Tongue (tissue), 2 donors: ENCODE data around the gene BAG5. TPM values are rescaled to one million over a fixed set of nuclear protein-coding genes. Genes with fewer than 3 reads are reported as not detected.

Source experiments
- DNase-seq: peaks from one replicate; pipeline ENCODE4 v3.0.0-alpha.2; 2015
- total RNA-seq: library from RNA; depleted of rRNA; stranded (reverse); fragments of >200 nt; gene quantifications from one replicate; pipeline ENCODE4 v1.2.3, GENCODE V29; 2014

Gene BAG5
- total RNA-seq, 1 donor from 2014 or later: 34.9 TPM

DNA sequence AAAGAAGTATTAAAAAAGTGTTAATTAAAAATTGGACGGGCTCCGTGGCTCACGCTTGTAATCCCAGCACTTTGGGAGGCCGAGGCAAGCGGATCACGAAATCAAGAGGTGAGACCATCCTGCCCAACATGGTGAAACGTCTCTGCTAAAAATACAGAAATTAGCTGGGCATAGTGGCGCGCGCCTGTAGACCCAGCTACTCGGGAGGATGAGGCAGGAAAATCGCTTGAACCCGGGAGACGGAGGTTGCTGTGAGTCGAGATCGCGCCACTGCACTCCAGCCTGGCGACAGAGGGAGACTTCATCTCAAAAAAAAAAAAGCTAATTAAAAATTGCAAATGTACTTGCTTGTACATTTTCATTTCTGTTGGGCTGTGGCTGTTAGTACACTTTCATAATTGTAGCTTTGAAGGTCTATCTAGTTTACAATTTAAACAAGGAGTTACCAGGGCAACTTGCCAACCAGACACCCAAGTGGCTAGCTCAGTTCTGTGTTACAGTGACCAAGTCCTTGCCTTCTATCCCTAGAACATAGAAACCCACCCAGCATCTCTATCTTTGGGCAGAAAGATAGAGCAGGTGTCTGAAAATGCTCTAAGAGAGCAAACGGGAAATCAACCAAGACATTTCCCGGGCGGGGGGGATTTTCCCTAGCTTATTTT is 1.5 kb upstream of the BAG5 start:
- no peak for DNase-seq

DNA sequence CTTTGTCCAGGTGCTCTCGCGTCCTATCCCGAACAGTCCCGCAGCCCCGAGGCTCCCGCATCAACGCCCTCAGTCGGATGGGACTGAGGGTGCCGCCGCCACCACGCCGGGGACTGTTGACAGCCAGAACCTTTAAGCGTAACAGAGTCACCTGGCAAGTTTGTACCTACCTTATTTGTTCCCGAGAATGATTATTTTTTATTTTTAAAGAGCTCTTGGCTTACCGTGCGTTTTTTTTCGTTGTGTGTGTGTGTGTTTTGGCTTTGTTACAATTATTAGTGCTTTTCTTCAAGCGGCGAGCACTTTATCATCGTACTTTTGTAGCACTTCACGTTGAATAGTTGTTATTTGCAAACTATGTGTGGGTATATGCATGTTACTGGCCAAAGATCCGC is 766 bp upstream of the BAG5 start:
- no peak for DNase-seq

DNA sequence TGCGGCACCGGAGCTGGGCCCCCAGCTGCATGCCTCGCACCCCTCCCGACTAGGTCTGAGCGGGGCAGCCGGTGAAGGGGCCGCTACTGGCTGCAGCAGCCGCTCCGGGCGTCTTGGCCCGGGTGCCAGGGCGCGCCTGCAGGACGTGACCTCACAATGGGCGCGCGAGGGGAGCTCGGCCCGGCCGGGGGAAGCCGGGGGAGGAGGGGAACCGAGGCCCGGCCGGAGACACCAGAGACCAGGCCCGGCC is 353 bp downstream of the BAG5 start:
- peak; percentile 56 for DNase-seq

DNA sequence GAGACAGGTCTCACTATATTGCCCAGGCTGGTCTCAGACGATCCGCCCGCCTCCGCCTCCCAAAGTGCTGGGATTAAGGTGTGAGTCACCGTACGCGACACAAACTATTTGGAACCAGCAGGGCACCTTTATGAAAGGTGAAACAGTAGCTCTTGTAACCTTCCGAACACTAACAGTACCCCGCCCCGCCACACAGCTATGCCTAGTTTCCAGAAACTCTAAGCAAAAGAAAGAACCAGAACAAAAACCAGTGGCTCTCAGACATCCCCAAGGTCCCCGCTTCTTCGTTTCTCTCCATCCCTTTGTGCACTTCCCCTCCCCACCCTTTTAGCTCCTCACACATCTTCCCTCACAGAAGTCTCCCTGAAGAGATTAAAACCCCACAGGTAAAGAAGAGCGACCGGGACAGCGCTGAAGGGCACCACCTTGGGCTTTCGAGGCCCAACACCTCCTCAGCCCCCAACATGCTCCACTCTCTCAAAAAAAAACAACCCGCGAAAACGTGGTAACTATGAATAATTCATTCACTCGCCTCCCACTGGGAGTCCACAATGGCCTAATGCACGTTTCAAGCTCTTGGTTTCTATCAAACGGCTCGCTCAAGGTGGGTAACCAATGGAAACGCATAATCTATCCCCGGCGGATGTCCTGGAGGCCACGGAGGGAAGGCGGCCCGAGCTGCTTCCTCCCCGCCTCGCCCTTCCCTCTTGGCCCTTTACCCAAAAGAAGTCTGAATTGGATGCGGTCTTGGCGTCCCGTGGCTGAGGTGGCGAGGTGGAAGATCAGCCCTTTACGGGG is 877 bp downstream of the BAG5 start:
- DNase-seq: peak; percentile 60

DNA sequence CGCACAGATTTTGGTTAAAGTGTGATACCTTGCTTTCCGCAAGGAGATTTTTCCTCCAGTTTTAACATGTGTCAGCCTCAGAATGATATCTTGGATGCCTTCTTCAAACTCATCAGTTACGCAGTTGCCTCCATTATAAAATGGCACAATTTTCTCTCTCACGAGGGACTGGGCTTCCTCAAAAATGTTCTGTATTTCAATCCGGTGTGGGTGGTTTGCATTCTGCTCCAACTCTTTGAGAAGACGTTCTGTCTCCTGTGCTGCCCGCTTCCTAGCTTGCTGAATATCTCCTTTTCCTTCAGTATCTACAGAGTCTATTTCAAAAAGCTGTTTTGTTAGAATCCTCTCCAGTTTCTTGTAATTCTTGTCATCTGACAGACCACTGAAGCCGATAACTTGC is 1.8 kb downstream of the BAG5 start:
- no peak for DNase-seq

DNA sequence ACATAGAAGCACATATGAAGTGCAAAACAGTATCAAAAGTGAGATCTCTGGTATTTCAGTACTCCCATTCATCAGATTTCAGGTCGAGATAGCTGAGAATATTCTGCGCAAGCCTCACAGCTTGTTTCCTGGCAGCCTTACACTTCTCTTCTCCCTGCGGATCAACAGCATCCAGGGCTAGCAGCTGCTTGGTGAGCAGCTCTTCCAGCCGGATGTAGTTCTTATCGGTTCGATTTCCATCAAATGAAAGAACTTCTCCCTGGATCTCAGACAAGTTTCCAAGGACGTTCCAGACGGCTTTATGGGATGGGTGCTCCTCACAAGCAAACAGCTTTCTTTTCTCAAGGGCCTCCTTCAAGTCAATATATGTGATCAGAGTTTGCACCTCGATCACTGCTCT is 2.7 kb downstream of the BAG5 start:
- DNase-seq: no peak

DNA sequence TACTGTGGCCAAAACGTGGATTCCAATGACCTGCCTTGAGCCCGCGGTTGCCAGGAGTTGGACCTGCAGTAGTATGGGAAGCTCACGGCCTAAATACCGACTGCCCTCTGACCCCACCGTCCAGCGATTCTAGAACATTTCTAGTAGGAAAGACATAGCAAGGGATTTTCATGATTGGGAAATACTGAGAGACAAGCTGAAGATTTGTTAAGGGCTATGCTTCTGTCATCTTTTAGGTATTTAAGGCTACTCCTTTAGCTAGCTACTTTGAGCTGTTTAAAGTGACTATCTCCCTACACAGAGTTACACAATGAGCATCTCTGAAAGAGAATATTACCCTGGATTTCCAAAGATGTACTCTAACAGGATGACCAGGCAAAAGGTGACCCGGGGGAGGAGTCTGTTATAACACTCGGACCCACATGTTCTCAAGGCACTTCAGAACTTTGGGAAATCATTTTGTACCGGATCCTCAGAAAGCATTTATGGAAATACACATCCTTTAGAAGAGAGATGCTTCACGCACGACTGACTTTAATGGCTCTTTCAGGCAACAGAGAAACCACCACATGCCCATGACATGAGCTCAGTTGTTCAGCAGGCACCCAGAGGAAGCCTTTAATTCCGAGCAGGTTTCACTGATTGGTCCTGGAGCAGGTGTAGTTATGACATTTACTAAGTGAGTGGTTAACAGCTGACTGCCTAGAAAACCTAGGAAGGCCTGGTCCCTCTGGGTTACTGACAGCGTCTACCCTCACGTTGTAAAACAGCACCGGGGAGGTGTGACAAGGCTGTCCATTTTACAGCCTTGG is 4.2 kb downstream of the BAG5 start:
- no peak for DNase-seq

DNA sequence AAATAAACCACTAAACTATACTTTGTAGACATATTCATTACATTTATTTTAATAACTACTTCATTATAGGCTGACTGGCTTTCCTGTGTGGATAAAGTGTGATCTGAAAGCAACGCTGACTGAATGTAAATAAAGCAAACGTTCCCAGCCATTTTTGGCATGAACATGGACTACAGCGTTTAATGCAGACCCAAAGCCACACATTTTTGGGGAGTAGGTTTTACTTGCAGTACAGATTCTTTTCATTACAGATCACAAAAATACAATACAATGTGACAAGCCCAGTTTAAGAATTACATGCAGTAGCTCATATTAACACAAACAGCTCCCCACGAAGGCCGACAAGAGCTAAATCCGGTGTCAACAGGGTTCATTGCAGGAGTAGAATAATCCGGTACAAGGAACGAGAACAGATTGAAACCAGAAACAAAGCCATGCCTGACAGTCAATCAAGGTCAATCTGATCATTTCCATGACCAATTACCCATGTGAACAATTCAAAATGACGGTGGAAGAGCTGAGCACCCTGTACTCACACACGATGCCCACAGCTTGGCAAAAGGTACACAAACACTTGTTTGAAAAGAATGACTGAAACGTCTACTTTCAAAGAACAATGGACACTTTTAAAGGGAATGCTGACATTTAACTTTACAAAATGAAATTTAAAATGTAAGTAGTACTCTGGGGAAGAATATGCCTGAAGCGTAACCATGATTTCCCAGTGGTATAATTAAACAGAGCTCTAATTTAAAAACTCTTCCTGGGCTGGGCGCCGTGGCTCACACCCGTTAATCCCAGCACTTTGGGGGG is 5.3 kb downstream of the BAG5 start:
- DNase-seq: no peak

DNA sequence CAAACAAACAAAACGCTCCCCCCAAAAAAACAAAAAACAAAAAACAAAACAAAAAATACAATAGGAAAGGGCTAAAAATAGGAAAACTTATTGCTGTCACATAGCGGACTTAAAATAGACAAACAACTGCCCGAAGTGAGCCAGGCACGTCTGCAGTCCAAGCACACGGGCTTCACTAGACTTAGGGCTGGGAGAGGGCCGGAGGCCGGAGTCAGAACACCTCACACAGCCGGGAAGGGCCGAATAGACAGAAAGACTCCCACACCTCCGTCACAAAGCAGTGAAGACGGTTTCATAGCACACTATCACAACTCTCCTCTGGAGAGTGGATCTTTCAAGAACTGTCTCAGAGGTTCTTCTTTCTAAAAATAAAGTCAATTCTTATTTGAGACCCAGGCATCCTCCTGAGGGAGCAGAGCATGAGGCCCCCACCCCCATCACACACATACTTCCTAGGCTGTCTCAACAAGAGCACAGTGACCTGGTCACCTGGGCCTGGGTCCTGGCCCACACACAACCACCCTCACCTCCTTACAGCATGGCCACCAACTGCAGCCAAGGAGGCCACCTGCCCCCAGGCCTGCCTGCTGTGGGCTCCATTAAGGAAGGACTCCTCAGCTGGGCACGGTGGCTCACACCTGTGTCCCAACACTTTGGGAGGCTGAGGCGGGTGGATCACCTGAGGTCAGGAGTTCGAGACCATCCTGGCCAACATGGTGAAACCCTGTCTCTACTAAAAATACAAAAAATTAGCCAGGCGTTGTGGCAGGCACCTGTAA is 6.7 kb downstream of the BAG5 start:
- DNase-seq: no peak

DNA sequence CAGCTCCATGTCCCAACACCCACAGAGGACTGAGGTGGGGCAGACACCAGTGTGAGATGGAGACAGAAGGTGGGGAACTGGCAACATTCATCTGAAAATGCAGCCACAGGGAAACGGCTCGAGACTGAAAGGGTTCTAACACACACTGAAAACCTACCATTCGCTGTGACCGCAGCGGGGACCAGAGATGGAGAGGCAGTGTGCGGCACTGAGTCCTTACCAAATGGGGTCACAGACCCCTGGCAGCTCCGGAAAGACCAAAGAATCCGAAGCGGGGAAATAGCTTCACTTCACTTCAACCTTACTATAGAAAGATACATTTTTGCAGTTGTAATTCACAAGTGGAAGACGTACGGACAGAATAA is 9.6 kb downstream of the BAG5 start:
- DNase-seq: no peak

DNA sequence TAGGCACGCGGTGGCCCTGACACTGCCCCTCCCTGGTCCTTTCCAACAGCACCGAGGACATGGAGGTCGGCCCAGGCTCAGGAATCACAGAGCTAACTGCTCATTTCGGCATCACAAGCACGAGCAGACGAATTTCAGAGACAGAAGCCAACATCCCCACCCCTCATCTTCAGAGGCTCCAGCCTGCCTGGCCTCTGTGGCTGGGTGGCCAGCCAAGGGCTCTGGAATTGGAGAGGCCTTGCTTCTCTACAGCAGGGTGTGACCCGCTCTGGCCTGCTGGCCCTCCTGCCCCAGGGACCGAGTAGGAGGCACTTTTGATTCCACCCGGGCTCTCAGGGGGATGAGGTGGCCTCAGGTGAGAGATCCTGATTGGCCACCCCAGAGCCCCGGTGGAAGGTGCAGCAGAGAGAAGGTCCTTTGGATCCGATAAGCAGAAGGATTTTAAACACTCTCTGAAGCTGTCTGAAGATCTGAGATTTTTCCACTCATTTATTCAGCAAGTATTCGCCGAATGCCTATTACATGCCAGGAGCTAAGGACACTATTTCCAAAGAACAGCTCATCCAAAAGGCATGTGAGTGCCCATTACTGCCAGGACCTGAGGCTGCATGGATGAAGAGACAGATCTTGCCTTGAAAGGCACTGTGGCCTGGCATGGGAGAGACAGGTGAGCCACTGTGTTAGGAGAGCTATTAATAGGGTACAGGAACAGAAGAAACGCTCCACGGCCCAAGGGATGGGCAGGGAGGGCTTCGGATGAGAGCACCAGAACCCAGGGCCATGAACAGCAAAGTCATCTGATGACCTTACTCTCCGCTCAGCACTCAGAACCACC is 10.2 kb downstream of the BAG5 start:
- DNase-seq: no peak

DNA sequence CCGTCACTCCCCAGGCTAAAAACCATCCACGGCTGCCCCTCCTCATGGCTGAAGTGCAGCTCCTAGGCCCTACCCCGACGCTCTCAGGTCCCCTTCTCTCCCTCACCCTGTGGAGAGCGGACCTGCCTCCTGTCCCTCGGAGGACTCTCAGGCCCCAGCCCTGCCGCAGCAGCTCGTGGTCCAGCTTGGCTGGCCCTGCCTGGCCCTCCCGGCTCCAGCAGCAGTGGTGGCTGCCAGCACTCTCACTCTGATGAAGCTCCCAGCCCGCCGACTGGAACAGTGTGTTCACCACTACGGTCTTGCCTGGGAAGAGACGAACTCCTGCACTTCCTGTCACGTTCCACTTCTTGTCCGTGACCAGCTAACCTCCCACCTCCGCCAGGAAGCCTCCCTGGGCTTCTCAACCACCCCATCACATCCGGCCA is 11.1 kb downstream of the BAG5 start:
- DNase-seq: no peak

DNA sequence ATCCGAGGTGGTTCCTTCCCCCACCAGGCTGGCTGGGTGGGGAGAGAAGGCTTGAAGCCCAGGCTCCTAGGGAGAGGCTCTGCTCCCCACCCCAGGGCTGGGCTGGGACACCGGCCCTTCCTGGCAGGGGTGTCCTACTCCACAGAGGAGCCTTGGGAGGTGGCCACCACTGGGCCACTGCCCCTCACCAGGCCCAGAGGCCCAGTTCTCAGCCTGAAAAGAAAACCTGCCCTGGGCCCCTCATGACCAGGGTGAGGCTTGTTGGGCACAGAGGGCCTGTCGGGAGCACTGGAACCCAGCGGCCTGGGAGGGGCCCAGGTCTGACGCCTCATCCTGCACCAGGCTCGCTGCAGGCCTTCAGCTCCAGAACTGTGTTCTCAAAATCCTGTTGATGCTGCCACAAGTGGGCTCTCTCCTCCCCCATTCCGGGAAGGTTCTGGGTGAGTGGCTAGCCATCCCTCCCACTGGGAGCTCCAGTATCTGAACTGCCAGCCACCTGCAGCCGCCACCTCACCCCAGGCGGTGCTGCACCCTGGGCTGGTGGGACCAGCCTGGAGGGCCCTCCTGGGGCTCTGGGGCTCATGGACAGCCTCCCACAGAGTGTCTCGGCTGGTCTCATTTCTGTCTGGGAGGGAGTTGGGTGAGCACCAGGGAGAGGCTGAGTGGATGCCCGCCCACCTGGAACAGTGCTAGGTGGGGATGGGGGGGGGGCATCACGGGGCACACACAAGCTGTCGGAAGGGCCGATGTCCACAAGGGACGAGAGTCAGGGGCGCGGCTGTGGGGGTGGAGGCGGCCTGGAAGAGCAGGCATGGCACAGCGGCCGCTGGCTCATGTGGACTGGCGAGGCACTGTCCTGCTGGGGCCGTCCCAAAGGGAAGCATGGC is 11.8 kb downstream of the BAG5 start:
- DNase-seq: no peak

DNA sequence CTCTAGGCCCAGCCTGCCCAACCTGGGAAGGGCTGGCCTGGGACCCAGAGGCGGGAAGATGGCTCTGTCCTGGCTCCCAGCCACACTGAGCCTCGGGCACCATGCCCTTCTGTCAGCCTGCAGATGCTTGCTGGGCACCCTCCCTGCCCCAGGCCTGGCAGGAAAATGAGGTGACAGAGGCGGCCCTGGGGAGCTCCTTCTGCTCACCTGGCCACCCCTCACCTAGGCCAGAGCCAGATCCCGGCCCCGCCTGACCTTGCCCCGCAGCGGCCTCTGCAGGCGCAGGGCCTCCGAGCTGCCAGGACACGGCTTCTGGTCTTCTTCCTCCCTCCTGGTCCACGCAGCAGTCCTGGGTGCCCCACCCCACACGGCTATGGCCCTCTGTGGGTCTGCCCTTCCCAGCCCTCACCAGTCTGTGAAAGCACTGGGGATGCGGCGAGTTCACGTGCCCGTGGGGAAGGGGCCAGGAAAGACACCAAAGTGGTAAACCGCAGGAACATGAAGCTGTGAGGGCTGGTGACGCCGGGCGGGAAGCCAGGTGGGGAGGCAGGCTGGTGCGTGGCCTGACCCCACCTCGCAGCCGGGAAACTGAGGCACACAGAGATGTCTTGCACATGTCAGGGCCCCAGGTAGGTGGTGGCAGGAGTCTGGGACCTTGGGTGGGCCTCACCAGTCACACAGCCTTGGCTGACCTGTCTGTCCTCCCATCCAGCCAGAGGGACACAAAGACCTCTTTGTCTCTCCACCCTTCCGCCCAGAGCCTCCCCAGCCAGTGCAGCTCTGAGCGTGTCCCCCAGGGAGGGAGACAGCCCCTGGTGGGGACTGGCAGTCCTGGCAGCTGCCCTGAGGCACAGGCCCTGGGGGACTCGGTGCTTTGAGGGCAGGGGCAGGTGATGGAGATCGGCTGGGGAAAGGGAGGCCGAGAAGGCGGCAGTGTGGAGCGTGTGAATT is 12.8 kb downstream of the BAG5 start:
- DNase-seq: no peak

DNA sequence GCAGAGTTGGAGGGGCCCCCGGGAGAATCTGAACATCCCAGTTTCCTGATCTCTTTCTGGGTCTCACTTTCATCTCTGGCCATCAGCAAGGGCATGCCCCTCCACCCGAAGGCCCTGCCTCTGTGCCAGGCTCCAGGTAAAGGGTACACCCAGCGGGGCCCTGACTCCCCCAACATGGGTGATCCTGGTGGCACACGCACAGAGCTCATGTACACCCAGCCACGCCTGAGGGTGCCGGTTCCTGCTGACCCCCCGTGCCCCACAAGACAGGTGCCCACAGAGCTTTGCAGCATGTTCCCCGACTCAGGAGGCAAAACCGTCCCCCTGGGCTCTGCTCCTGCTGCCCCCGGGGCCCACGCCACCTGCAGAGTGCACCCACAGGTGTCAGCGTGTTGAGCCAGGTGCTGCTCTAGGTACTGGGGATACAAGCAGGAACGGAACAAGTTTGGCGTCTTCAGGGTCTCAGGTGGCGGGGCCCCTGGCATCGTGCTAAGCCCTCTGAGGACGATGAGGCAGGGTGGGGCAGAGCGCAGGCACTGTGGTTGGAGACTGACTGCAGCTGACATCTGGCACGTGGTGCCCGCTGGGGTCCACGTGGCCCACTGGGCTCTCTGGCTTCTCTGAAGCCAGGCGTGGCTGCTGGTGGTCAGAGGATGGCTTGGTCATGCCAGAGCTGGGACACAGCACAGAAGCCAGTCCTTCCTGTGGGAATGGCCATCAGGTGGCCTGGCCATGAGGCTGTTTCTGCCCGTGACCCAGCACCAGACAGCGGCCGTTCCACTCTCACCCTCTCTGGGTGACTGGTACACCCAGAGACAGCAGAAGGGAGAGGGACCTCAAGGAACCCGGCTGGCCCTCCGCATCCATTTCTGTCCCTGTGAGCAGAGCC is 13.8 kb downstream of the BAG5 start:
- no peak for DNase-seq

DNA sequence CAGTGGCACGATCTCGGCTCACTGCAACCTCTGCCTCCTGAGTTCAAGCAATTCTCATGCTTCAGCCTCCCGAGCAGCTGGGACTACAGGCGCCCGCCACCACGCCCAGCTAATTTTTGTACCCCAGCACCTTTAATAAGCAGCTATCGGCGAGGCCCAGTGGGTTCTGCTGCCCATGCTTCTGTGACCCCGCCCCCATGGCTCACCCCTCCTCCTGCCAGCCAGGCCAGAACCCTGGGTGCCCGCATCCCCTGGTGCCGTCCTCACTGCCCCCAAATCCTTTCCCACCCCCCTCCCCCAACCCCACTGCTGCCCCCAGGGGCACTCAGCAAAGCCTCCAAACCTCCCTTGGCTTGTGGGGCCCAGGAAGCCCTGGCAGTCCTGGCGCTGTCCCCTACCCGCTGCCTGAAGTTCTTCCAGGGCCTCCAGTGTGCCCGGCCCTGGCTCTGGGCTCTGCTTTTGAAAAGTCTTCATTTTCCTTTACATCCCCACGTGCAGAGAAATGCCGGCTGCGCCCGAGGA is 14.5 kb downstream of the BAG5 start:
- DNase-seq: no peak

DNA sequence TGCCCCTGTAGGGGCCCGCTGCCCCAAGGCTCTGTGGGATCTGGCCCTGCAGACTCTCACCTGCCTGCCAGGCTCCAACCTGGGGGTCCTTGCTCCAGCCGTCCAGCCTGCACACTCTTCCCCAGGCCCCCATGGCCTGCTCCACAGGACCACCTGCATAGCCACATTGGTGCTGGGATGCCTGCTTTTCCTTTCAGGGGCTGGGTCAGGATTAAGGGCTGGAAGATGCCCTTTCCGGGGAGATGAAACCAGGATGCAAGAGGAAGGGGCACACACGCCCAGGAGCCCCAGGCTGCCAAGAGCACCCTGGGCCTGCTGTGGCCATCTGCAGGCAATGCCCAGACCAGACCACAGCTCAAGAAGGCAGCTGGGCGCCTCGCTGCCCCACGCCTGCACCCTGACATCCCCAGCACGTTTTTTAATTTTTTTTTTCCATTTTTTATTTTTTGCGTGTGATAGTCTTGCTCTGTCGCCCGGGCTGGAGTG is 15.0 kb downstream of the BAG5 start:
- no peak for DNase-seq
